PC-9 (cell line): ENCODE measurements around the gene SLC7A10. TPM values are rescaled to one million over a fixed set of nuclear protein-coding genes. Genes with fewer than 3 reads are reported as not detected.

ENCODE experiments used
- BruUV-seq: library from RNA; stranded (reverse); fragments of 400-500 nt; replicated peaks from 2 replicates; lab custom pipeline; 2021; lab: Mats Ljungman, UMichigan
- CTCF ChIA-PET: fragments of 300-600 bp; sonication (Branson Sonifier 250); formaldehyde crosslinking; loops from one replicate; lab custom pipeline; 2022; ENCODE audit warnings: antibody characterized with exemption; lab: Charles Lee
- POLR2A ChIA-PET: fragments of 300-600 bp; sonication (Branson Sonifier 250); formaldehyde crosslinking; loops from one replicate; lab custom pipeline; 2022; ENCODE audit warnings: antibody characterized with exemption; ENCODE audit not compliant: unreplicated experiment; lab: Charles Lee
- DNase-seq, 2 experiments: peaks; one replicate each; pipeline versions ENCODE4 v3.0.0 to v3.0.0-alpha.2; 2015 to 2022; ENCODE audit warnings: mixed read lengths in 1 of 2
- H2AFZ ChIP-seq: fragments of 200-600 bp; sonication (generic); 2 replicates; pipeline ENCODE4 v1.8.1; 2017; ENCODE audit warnings: antibody characterized with exemption
- H3F3A ChIP-seq: fragments of 200-600 bp; sonication (generic); 2 replicates; pipeline ENCODE4 v1.8.1; 2017; ENCODE audit warnings: antibody characterized with exemption, mild to moderate bottlenecking, low read depth; ENCODE audit not compliant: insufficient read depth
- H3K27ac ChIP-seq: fragments of 200-600 bp; sonication (generic); 2 replicates; pipeline ENCODE4 v1.6.1; 2016; ENCODE audit warnings: mixed run types
- H3K27me3 ChIP-seq: fragments of 200-600 bp; sonication (generic); 2 replicates; pipeline ENCODE4 v1.6.1; 2016; ENCODE audit warnings: low read depth, mixed run types; ENCODE audit not compliant: insufficient read depth
- H3K36me3 ChIP-seq: fragments of 200-600 bp; sonication (generic); 2 replicates; pipeline ENCODE4 v1.6.1; 2016; ENCODE audit warnings: low read depth, mixed run types
- H3K4me1 ChIP-seq: fragments of 200-600 bp; sonication (generic); replicated peaks from 2 replicates; pipeline ENCODE4 v1.6.1; 2016; ENCODE audit warnings: mixed run types; ENCODE audit not compliant: insufficient read depth
- H3K4me2 ChIP-seq: fragments of 200-600 bp; sonication (generic); 2 replicates; pipeline ENCODE4 v1.6.1; 2017; ENCODE audit warnings: mixed run types
- H3K4me3 ChIP-seq: fragments of 200-600 bp; sonication (generic); 2 replicates; pipeline ENCODE4 v1.6.1; 2016; ENCODE audit warnings: mixed run types
- H3K79me2 ChIP-seq: fragments of 200-600 bp; sonication (generic); 2 replicates; pipeline ENCODE4 v1.6.1; 2017; ENCODE audit warnings: low read depth, mixed run types
- H3K9me2 ChIP-seq: fragments of 200-600 bp; sonication (generic); 2 replicates; pipeline ENCODE4 v1.8.1; 2017; ENCODE audit warnings: mild to moderate bottlenecking; ENCODE audit not compliant: insufficient read depth
- H3K9me3 ChIP-seq: fragments of 200-600 bp; sonication (generic); 2 replicates; pipeline ENCODE4 v1.8.1; 2016; ENCODE audit warnings: low read depth; ENCODE audit not compliant: insufficient read depth
- H4K20me1 ChIP-seq: fragments of 200-600 bp; sonication (generic); 2 replicates; pipeline ENCODE4 v1.8.1; 2017; ENCODE audit not compliant: insufficient read depth
- CTCF ChIP-seq: fragments of 200-600 bp; sonication (generic); conservative IDR thresholded peaks from 2 replicates; pipeline ENCODE4 v1.6.1; 2017; ENCODE audit warnings: mixed run types, antibody characterized with exemption, mild to moderate bottlenecking, moderate library complexity
- EZH2 ChIP-seq: fragments of 200-600 bp; sonication (generic); IDR thresholded peaks from 2 replicates; pipeline ENCODE4 v1.8.0; 2017; ENCODE audit warnings: antibody characterized with exemption, low read depth
- intact Hi-C: fragments of 100-400 bp; cut with micrococcal nuclease; formaldehyde crosslinking; loops from one replicate; pipeline ENCODE4 v1.10.0; 2022; ENCODE audit not compliant: unreplicated experiment
- total RNA-seq: library from RNA; stranded (reverse); gene quantifications from 2 replicates; pipeline ENCODE4 v1.2.3, GENCODE V29; 2021

The SLC7A10 gene
- total RNA-seq, 1 experiment from 2014 or later, result not detected

GRCh38 chr19:33207040-33207620 is 18.5 kb downstream of the SLC7A10 start:
- Histone ChIP-seq H3K4me2 (no peak overlapping the region), H3K4me1 (no peaks in the 10 kb centered on the region), H3K27me3 (0 out of 2 replicates have a peak, but pooled peaks cover 5% of the 10 kb centered on the region), H3K27ac (no peak overlapping the region), H3K9me3 (no peaks in the 10 kb centered on the region), H2AFZ (no peak overlapping the region), H3K79me2 (no peaks in the 10 kb centered on the region), H4K20me1 (no peaks in the 10 kb centered on the region), H3K4me3 (no peak overlapping the region), H3F3A (no peaks in the 10 kb centered on the region), H3K9me2 (no peaks in the 10 kb centered on the region), H3K36me3 (no peaks in the 10 kb centered on the region)
- POLR2A ChIA-PET, result no interaction called here
- intact Hi-C loops, result no loop called here
- CTCF ChIA-PET, result no interaction called here
- TF ChIP-seq CTCF (no peak), EZH2 (no peak)
- BruUV-seq, result no TSS peak
- no peak for DNase-seq

GRCh38 chr19:33206261-33207039 is 19.2 kb downstream of the SLC7A10 start:
- no peaks in the 10 kb centered on the region for H3K79me2 ChIP-seq
- no peaks in the 10 kb centered on the region for H3K4me1 ChIP-seq
- TF ChIP-seq CTCF (no peak), EZH2 (no peak)
- DNase-seq, result no peak
- no peaks in the 10 kb centered on the region for H3K27me3 ChIP-seq
- no peaks in the 10 kb centered on the region for H4K20me1 ChIP-seq
- no TSS peak for BruUV-seq
- ChIA-PET CTCF (no interaction called here), POLR2A (no interaction called here)
- no peak overlapping the region for H2AFZ ChIP-seq
- no peak overlapping the region for H3K4me3 ChIP-seq
- H3K4me2 ChIP-seq, result no peak overlapping the region
- no peaks in the 10 kb centered on the region for H3K9me3 ChIP-seq
- H3K9me2 ChIP-seq, result no peaks in the 10 kb centered on the region
- intact Hi-C loops, result no loop called here
- H3K27ac ChIP-seq, result no peak overlapping the region
- no peaks in the 10 kb centered on the region for H3K36me3 ChIP-seq
- no peaks in the 10 kb centered on the region for H3F3A ChIP-seq

- ChIA-PET POLR2A (no interaction called here), CTCF (no interaction called here)
- Histone ChIP-seq H3F3A (no peaks in the 10 kb centered on the region), H3K27me3 (no peaks in the 10 kb centered on the region), H3K9me3 (no peaks in the 10 kb centered on the region), H2AFZ (no peak overlapping the region), H3K4me1 (no peaks in the 10 kb centered on the region), H3K4me2 (no peak overlapping the region), H3K27ac (no peak overlapping the region), H3K36me3 (no peaks in the 10 kb centered on the region), H3K9me2 (no peaks in the 10 kb centered on the region), H3K4me3 (no peak overlapping the region), H4K20me1 (no peaks in the 10 kb centered on the region), H3K79me2 (no peaks in the 10 kb centered on the region)
- no TSS peak for BruUV-seq
- intact Hi-C loops, result no loop called here
- no peak for DNase-seq
- TF ChIP-seq EZH2 (no peak), CTCF (no peak)
Measured at GRCh38 chr19:33205531-33206260, 20.0 kb downstream of the SLC7A10 start.
